ENCODE results near the gene LZTR1.

The LZTR1 gene

DNA sequence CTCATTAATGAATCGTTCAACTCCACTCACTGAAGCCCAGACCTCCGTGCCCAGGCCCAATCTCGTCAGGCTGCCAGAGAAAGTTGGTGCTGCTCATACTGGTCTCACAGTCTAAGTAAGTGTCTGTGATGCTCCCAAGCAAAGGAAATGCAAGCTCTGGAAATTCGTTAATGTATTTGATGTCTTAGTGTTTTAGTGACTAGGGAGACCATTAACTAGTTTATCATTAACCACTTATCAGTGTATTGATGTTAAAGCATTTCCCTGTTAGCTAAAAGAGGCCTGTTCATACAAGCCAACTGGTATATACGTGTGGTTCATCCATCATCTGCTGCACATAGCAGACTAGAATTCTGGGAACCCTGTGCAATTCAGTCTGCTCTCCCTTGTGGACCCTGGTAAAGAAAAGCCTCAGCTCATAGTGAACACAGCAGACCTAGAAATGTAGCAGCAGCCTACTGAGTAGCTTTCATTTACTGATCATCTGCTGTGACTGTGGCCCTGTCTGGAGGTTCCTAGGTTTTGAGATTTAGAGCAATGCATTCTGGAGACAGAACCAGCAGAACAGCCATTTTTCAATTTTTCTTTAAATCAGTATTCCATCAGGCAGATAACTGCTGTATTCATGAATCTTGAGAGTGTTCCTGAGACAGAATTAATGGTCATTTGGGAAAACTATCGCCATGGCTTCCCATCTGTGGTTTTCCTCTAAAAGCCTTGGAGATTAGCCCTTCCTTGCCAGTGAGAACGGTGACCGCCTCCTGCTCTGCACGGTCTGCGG, 30.8 kb upstream of the LZTR1 start:
- DNase-seq = no peak

DNA sequence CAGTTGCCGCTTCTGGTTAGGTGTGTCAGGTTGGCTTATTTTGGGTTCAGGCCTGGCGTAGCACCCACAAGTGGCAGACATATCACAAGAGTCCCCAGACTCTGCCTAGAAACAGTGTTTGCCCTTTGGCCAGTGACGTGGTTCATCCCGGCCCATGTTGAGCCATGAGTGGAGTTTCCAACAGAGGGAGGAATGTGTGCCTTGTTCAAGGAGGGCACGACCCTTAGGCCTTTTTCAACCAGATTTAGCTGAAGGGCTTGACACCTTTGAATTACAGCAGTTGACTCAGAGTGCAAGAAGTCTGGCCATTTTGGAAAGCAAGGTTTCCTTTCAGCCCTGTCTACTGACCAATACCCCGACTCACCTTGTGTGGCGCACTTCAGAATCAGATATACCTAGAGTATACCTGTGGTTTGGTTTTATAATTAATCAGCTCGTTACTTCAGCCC, 30.1 kb upstream of the LZTR1 start:
- DNase-seq = no peak

DNA sequence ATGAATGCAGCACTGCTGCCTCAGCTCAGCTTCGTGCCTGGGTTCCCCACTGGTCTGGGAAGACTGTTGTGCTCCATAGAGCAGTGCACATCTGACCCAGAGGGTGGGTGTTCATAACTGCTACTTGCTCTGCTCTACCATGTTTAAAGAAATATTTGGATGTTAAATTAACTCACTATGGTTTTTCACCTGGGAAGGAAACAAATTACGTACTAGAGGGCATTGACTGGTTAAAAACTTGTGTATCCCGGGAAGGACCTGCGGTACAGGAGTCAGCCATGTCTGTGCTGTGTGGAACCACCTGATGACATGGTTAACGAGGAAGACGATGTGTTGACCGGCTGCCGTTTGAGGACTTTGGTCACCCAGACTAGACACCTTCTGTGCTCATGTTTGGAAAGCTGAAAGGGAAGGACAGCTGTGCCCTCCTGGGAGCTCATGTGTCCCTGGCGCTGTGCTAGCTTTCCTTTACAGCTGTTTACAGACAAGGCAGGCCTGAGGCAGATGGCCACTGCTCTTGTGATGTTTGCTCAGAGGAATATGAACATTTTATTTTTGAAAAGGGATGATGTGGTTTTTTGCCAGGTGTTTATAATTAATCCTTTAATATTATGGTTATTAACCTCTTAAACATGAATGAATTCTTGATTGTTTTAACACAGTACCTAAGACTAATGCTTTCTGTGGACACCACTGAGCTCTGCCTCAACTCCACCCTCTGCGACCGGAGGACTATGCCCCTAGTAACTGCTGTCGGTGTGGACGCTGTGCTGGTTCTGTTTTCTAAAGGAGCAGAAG, 29.4 kb upstream of the LZTR1 start:
- DNase-seq = no peak

DNA sequence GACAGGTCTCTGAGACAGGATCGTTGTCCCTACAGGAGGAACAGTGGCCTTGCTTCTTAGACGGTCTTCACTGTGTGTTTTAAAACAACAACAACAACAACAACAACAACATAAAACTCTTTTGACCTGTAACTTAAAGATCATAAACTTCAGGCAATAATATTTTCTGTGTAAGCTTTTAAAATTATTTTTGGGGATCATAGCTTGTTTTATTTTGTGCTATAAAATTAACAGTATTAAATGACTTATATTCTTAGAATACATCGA, 28.8 kb upstream of the LZTR1 start:
- no peak for DNase-seq

DNA sequence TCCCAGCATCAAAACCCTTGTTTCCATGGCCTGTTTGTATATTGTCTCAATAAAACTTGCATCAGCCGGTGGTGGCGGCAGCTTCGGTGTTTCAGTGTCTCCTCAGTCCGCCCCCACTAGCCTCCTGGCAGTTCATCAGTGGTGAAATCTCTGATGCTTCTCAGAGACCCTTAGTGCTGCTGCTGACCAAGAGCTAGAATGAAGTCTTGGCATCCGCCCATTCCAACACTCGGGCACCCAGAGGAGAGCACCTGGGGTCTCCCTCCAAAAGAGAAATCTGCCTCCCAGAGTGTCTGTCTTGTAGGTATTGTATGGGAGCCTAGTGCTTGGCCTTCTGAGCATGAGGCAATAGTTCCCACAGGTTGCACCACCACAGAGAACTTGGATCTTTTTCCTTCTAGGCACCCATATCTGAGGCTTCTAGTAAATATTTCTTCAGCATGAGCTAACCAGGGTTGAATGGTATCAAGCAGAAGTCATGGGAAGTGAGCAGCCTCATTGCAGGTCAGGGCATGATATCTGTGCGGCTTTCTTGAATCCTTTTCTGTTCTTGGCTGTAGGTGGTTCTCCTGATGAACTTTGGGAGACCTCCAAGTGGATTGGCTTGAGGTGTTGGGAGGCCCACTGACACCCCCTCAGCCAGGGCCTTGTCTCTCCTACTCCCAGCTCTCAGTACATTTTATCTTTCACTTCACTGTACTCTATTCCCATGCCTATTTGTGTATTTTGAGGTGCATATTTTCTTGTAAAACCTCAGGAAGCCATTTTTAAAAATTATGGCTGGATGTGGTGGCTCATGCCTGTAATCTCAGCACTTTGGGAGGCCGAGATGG, 28.2 kb upstream of the LZTR1 start:
- no peak for DNase-seq

DNA sequence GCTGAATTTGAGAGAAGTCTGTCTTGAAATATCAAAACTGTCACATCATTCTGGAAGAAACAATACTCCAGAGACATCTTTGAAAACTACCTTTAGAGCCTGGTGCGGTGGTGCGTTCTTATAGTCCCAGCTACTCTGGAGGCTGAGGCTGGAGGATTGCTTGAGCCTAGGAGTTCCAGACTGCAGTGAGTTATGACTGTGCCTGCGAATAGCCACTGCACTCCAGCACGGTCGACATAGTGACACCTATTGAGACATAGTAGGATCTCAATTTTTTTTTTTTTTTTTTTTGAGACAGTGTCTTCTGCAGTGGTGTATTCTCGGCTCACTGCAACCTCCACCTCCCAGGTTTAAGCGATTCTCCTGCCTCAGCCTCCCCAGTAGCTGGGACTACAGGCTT, 26.5 kb upstream of the LZTR1 start:
- DNase-seq = no peak

DNA sequence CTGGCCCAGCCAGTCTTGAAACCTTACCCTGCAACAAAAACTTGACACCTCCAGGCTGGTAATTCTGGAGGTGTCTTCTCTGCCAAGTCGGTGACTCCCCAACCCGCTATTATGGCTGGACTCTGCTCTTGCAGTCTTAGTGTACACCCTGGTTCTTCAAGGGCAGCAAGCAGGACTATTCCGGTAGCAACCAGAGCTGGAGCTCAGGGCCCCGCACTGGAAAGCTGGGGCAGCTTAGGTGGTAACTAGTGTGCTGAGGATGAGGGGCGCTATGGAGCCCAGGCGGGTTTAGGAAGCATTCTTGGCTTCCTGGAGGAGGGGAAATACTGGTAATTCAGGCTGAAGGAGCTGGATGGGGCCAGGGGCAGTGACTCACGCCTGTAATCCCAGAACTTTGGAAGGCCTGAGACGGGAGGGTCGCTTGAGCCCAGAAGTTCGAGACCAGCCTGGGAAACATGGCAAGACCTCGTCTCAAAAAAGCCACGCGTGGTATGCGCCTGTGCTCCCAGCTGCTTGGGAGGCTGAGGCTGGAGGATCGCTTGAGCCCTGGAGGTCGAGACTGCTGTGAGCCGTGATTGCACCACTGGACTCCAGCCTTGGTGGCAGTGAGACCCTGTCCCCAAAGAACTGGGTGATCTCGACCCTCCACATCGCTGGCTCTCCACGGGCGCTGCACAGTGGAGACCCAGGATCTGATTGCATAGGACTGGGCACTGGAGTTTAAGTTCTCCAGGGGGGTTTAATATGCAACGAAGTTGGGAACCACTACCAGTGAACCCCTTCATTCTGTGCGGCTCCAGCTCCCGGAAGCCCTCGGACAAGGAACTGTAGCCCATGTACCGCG, 25.6 kb upstream of the LZTR1 start:
- DNase-seq = no peak

DNA sequence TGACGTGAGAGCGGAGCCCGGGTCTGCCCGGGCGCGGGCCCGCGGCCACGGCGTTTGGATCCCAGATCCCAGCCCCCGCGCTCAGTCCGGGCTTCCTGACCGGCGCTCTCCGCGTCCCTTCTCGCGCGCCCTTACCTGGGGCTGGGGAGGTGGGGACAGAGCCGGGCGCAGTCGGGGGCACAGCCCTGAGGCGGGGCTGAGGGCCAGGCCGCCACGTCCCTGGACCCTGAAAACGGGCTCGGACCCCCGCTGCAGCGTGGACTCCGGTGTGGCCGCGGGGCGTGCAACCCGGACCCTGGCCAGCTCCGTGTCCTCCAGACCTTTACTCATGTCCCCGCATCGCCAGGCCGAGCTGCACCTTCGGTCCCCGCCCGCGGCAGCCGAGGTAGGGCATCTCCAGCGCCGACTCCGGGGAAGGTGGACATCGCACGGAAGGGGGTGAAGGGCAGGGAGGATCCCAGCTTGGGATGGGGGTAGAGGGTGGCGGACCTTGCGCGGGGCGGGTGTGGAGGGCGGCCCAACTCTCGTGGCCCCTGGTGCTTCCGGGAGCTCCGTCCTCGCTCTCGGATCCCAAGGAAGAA, 24.9 kb upstream of the LZTR1 start:
- DNase-seq = no peak

DNA sequence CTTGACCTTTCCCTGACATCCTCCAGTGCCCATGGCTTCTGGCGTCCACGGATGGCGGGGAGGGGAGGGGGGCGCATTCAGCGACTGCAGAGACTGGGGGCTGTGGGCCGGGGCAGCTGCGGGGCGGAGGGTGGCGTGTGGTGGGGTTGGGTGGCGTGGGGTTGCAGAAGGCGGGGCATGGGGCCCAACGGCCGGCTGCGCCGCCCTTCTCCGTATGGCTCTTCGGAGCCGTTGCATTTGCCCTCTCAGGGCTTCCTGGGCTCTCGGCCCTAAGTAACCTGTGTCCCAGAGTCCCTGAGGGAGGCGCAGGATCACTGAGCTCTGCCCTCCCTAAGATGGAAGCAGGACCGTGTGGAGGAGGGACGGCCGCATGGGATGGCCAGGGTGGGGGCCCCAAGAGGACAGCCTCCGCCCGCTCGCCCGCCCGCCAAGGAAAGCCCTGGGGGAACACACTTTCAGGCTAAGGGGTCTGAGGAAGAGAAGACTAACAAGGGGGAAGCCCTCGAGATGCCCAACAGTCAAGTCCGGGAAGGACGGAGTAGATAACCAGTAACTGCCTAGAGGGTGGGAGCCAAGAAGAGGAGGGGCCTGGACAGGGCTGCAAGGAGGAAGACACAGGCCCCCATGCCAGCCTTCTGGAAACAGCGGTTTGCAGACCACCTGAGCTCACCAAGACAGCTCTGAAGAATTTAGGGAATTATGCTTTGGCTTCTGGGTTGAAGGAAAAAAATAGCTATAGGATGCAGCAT, 24.2 kb upstream of the LZTR1 start:
- no peak for DNase-seq

DNA sequence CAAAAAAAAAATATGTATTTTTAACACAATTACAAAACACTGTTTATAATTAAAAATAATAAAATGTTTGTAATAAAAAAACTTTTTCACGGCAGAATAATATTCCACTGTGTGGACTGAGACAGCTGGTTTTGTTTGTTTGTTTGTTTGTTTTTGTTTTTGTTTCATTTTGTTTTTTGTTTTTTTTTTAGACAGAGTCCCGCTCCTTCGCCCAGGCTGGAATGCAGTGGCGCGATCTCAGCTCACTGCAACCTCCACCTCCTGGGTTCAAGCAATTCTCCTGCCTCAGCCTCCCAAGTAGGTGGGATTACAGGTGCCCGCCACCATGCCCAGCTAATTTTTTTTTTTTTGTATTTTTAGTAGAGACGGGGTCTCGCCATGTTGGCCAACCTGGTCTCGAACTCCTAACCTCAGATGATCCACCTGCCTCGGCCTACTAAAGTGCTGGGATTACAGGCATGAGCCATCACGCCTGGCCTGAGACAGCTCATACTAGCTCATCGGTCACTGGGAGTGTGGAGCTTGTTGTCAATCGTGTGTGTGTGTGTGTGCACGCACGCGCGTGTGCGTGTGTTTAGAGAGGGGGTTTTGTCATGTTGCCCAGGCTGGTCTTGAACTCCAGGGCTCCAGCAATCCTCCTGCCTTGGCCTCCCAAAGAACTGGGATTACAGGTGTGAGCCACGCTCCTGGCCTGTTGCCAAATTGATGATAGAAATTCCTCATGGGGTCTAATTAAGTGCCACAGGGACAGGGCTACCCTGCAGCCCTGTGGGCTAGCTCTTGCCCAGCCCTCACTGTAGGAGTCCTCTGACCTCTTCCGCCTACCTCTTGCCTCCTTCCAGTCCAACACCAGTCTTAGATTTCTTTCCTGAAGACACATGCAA, 22.3 kb upstream of the LZTR1 start:
- DNase-seq = no peak

DNA sequence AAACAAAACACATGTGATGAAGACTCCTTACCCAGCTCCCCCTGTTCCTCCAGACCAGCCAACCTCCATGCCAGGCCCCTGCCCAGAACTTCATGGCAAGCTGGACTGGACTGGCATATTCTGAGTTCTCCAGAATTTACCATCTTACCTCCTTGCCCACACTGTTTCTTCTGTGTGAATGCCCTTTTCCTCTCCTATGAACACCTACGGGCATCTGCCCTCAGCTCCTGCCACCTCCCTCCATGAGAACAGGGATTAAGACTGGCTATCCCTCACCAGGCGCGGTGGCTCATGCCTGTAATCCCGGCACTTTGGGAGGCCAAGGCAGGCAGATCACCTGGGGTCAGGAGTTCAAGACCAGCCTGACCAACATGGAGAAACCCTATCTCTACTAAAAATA, 21.5 kb upstream of the LZTR1 start:
- no peak for DNase-seq

DNA sequence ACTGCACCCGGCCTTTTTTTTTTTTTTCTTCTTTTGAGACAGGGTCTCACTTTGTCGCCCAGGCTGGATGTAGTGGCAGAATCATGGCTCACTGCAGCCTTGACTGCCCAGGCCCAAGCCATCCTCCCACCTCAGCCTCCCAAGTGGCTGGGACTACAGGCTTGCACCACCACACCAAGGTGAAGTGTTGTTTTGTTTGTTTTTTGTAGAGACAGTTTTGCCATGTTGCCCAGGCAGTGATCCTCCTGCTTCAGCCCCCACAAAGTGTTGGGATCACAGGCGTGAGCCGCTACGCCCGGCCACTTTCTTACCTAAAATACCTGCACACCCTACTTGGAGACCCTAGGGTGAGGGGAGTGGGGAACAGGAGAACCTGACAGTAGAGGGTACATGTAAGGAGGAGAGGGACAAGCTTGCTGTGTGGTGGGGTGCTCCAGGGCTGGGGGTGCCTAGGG, 19.6 kb upstream of the LZTR1 start:
- no peak for DNase-seq

DNA sequence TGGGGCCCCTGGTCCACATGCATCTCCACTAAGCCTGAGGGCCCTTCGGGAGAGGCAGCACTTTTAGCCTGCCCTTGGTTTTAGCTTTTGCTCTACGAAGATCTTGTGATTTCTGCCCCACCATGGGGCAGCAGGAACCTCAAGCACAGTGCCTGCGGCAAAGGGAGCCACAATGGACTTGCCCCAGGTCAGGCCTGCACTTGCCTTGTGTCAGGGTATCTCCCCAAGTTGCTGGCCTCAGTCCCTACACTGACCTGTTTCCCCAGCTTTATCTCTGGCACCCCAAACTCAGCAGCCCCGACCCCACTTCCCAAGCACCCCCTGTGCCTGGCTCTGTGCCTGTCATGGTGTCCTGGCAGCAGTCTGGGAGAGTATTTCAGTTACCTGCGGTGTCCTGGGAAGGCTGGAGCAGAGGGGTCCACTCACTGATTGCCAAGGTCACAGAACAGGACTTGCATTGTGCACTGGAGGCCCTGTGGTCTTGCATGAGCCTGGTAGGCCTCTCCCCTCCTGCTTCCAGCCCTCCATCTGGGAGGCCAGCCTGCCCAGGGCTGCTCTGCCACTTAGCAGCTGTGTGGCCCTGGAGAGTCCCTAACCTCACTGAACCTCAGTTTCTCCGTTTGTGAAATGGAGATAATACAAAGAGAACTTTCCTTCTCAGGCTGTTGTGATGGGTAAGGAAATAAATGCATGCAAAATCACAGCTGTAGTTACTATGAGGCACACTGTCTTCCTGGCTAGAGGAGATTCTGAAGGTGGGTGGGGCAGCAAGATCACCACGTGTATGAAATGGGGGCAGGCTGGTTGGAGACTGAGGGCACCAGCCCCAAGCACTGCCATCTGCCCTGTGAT, 18.7 kb upstream of the LZTR1 start:
- DNase-seq = no peak

DNA sequence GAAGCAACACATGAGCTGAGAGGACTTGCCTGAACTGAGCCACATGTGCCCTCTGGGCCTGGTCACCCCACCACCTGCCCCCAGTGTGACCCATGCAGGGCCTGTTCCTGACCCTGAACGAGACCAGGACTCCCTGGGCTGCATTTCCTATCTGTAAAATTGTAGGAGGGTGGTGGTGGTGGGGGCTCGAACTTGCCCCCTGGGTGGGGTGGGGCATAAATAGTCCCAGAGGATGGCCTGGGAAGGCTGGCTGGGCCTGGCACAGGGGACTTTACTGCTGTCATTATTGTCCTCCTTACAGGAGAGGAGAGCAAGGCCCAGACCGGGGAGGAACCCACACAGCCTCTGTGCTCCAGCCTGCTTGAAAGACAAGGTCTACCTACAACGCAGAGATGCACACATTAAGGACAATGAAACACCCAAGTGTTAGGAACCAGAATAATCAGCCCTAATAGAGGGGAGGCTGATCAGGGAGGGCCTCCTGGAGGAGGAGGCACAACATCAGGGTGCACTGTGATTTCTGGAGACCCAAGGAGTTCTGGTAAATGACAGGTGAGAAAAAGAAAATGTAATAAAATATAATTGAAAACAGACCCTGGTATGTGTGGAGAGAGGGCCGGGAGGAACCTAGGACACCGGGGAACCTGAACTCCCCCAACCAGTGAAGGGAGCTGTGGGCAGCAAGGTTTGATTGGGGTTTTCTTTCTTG, 17.9 kb upstream of the LZTR1 start:
- no peak for DNase-seq

DNA sequence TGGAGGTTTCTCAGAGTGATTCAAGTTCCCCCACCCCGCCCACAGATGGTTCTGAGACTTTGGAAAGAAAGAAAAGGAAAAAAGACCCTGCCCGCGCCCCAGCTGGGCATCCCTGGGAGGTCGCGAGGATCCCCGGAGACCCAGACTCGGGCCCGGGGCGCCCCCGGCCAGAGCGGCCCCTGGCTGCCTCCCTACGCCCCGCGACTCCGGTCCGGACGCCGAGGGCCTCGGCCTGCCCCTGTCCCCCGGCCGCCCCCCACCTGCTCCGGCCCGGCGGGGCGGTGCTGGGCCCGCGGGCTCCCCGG, 17.3 kb upstream of the LZTR1 start:
- DNase-seq = no peak

DNA sequence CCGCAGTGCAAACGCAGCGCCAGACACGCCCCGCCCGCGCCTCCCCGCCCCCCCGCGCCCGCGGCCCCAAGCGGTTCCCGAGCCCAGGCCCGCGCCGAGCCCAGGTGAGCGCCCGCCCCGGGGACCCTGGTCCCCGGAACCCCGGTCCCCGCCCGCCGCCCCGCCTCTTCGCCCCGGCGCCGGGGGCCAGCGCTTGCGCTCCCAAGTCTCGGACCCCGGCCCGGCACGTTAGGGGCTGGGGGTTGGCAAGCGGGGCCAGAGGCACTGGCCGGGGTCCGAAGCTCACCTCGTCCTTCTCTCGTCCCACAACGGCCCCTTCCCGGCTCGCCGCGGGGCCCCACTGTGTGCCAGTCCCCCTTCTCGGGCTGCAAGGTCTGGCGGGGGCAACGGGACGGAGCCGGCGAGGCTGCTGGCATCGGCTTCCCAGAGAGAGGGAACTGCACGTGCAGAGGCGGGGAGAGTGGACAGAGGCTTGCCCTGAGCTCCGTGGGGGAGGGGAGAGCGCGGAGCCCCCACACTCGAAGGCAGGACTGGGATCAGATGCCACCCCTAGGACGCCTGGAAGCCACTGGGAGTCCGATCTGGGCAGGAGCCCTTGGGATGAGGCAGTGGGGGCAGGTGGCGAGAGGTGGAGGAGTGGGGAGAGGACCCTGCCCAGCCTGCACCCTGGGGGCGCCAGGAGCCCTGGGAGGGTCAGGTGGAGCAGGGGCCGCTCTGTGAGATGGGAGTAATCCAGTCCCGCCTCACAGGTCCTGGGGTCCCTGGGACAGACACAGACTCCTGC, 16.8 kb upstream of the LZTR1 start:
- DNase-seq = no peak

DNA sequence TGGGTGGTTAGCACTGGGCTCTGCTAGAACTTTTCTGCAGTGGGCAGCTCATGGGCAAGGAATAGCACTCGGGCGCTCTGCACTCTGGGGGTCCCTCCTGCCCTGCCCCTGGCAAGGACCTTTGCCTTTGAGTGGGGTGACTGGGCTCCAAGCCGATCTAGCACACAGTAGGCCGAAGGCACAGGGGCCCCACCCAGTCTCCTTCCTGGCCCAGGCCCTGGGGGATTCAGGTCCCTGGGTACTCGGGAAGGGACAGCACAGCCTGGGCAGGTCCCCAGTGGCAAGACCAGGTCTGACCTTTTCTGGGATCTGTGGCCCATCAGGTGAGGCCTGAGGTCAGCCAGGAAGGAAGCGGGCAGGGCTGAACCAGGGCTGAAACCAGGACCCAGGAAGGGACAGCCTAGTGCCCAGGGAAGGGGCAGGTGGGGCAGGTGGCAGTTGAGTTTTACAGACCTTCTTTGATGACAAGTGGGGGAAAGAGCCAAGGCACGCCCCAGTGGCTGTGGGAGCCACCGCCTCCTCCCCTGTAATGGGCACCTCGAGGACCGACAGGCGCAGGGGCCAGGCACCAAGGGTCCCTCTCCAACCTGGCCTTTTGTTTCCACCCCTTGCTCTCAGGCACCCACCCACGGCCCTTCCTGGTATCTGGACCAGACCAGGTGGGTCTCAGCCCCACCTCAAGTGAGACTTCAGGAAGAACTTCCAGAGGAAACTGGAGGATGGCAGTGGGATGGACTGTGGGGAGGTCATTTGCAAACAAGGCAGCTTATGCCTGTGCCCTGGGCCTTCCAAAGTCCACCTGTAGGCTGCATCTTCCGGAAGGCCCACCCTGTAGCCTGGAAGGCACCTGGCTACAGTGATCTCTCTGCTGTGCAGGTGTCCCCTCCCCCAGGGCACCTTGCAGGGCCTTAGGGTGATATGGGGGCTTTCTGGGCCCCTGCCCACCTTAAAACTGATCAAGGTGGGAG, 15.9 kb upstream of the LZTR1 start:
- DNase-seq = no peak

All from T-helper 2 cell (primary cell).